D721Med (cell line): Measurements from ENCODE around the gene KCNN3.

Experiments
- DNase-seq: peaks from one replicate; pipeline ENCODE4 v3.0.0; 2011; ENCODE audit warnings: low spot score; ENCODE audit not compliant: insufficient read length
- FAIRE-seq: peaks from 2 replicates; lab custom pipeline; 2011; peaks lifted over from hg19 to GRCh38; lab: Jason Lieb, UNC
- TF ChIP-seq, protein P1 (sequence below): IDR thresholded peaks from 2 replicates; pipeline ENCODE4 v1.5.1; 2012; ENCODE audit warnings: mild to moderate bottlenecking, control low read depth; ENCODE audit not compliant: insufficient read depth; ENCODE audit errors: missing control alignments

KCNN3 gene

DNA sequence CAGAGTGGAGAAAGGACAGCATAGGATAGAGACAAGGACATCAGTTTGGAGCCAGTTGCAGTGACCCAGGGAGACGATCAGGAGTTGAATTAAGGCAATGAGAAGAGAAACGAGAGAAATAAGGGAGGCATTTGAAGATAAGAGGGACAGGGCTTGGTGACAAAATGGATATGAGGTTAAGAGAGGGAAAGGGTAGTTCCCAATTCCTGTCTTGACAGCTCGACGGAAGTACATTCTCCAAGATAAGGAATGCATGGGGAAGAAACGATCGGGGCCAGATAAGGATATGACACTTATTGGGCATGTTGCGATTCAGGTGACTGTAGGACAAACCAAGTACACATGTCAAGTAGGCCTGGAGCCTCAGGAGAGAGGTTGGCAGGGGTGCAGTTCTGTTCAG is 18.7 kb upstream of the KCNN3 start:
- FAIRE-seq (no peak), DNase-seq (no peak)
- TF ChIP-seq, protein P1, sequence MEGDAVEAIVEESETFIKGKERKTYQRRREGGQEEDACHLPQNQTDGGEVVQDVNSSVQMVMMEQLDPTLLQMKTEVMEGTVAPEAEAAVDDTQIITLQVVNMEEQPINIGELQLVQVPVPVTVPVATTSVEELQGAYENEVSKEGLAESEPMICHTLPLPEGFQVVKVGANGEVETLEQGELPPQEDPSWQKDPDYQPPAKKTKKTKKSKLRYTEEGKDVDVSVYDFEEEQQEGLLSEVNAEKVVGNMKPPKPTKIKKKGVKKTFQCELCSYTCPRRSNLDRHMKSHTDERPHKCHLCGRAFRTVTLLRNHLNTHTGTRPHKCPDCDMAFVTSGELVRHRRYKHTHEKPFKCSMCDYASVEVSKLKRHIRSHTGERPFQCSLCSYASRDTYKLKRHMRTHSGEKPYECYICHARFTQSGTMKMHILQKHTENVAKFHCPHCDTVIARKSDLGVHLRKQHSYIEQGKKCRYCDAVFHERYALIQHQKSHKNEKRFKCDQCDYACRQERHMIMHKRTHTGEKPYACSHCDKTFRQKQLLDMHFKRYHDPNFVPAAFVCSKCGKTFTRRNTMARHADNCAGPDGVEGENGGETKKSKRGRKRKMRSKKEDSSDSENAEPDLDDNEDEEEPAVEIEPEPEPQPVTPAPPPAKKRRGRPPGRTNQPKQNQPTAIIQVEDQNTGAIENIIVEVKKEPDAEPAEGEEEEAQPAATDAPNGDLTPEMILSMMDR = no peak

DNA sequence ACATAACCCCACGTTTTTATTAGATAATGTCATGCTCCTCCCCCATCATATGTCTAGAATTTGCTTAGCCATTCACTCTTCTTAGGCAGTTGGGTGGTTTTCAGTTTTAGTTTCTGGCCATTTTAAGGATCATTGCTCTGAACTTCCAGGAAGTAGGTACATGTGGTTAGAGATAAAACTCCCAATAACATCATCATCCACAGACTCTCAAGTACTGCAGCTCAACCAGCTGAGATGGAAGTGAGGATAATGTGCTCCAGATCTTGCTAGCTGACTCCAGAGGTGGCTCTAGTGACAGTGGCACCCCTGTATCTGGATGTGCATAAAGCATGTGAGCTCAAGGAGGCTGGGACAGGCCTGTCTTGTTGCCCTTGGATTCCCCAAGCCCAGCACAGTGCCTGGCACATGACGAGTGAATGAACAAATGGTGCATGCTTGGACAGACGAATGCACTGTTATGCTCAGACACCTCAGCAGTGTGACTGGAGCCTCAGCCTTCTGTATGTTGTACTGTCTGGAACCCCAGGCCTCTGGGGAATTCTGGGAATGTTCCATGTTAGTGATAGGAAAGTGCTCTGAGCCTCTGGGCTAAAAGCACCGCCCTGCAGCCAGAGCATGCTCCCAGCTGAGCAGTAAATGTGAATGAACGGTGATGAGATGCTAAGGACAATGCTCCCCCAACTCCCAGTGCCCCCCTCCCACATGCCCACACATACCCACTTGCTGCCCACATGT is 16.4 kb upstream of the KCNN3 start:
- no peak for DNase-seq

DNA sequence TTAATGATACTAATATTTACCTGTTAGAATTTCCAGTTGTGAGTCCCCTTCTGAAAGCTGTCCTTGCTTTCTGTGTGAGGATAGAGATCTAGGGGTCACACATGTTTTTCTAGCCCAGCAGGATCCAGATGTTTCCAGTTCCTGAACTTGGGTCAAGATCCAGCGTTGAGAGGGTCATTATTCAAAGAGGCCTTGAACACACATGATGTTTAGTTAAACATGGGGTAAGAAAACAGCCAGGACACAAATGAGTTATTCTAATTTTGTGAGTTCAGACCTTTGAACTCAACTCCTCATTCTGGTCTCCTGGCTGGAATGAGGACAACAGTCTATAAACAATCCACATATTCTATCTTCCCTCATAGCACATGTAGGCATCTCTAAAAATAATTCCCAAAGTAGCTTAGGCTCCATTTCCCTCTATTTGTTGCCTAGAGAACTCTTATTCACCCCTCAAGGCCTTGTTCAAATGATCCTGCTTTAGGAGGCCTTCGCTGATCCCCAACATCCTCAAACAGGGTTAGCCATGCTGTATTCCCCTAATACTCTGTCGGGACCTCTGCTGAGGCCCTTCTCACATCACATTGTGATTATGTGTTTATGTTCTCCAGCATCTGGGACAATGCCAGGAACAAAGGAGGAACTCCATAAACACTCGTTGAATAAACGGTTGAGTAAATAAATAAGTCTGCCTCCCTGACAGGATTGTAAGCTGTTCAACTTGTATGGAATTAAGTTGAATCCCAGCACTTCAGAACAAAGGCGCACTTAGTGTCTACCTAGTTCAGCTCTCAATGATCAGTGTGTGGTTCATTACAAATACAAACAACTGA is 15.0 kb upstream of the KCNN3 start:
- TF ChIP-seq, protein P1 = no peak
- DNase-seq = no peak

More for the DNA sequence above, 16.4 kb upstream of the KCNN3 start:
- TF ChIP-seq, protein P1 = no peak
- FAIRE-seq = no peak

DNA sequence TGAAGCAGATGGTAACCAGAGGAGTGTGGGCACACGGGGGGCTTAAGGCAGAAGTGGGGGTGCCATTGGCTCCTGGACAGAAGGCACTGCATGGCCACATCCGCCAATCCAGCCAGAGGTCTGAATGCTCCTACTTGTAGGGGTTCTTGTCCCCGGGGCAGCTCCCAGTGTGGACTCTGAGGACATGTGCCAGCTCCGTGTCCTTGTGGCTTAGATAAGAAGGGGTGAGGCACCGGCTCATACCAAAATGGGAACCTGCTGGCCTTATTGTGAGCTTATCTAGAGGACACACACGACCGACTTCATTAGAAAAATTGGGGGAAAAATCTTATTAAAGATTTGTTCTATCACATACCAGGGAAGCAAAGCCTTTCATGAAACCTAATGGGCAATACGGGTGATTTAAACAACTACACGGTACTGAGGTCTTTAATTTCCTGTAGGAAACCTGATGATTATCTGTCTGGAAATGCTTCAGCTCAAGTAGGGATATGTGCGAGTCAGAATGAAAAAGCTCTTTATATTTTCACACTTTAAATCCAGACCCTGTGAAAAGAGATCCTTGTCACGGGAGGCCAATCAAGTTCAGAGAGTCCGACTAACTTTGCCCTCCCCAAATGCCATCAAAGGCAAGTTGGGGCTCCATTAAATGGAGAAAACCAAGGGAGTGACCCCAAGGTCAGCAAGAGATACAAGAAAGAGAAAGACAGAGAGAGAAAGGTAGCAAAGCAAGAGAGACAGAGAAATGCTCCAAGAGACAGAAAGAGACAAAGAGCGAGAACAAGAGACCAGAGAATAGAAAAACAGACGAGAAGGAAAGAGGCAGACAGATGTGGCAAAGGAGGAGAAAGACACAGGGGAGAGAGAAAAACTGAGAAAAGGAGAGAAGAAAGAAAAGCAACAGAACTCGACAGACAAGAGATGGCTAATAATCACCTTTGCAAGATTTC is 14.1 kb upstream of the KCNN3 start:
- TF ChIP-seq, protein P1 = no peak
- no peak for FAIRE-seq
- DNase-seq = no peak

More for the DNA sequence above, 15.0 kb upstream of the KCNN3 start:
- no peak for FAIRE-seq

DNA sequence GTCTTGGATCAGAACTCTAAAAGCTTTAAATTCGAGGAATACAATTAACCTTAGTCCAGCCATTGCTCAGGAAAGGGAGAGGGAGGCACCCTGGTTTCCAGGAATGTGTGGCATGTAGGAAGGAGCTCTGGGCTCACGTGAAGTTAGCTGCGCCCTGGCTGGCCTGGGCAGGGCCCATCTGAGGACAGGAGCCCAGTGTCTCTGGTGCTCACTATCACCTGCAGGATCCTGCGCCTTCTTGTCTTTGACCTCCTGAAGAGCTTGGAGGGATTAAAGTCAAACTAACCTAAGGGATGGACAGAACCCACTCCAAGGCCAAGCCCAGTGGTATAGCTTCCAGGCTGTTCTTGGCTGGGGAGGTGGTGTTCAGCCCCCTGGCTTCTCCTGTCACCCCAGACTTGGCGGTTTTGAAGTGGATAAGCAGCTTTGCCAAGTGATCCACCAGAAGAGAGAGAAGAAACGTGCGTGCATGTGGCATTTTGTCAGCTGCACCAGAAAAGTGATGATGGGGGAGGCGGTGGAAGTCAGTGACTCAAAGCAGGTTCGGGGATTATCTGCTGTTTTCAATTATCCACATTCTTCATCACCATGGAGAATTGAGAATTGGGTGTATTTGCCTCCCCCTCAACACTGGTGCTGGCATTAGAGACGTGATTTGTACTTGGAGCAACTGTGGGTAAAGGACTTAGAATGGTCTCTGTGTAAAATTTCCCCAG is 11.9 kb upstream of the KCNN3 start:
- DNase-seq = no peak
- TF ChIP-seq, protein P1 = no peak

DNA sequence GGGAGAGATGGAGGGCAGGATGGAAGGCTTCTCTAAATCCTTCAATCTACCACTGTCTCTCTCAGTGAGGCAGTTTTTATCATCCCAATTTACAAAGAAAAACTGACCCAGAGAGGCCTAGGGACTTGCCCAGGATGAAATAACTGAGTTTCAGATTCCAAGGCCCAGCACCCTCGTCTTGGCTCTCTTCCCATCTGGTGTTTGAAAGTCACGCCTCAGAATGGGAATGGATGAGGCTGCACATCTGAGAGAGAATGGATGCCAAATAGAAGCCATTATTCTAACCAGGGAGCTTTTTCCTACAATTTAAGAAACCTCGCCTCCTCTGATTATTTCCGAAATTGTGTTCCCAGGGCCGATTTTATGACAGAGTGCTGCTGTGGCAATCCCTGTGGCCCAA is 10.6 kb upstream of the KCNN3 start:
- FAIRE-seq = no peak
- TF ChIP-seq, protein P1 = no peak
- no peak for DNase-seq

More for the DNA sequence above, 11.9 kb upstream of the KCNN3 start:
- FAIRE-seq = no peak
